OCI-LY3 (cell line): Measurements from ENCODE around the gene PLA2G2A.

Source experiments
- H2AFZ ChIP-seq: fragments of 200-600, 300-600 bp; shearing (Covaris generic); 2 replicates; pipeline ENCODE4 v1.6.0; 2014; ENCODE audit warnings: antibody characterized with exemption, low read depth, low read length
- H3K27ac ChIP-seq: fragments of 200-600, 300-600 bp; sonication (generic); 2 replicates; pipeline ENCODE4 v1.5.1; 2014; ENCODE audit warnings: mild to moderate bottlenecking, low read length, moderate library complexity, mixed read lengths
- H3K27me3 ChIP-seq: fragments of 200-600, 300-600 bp; sonication (generic); 2 replicates; pipeline ENCODE4 v1.6.1; 2014; ENCODE audit warnings: low read depth, low read length, mixed read lengths
- H3K36me3 ChIP-seq: fragments of 200-600, 300-600 bp; sonication (generic); replicated peaks from 2 replicates; pipeline ENCODE3; 2014; ENCODE audit warnings: low read depth, low read length, mixed read lengths
- H3K4me1 ChIP-seq: fragments of 300-600, 200-600 bp; sonication (generic); 2 replicates; pipeline ENCODE4 v1.6.1; 2014; ENCODE audit warnings: low read length, mixed read lengths
- H3K4me2 ChIP-seq: fragments of 200-600, 300-600 bp; sonication (generic); 2 replicates; pipeline ENCODE4 v1.6.1; 2014; ENCODE audit warnings: low read length, mixed read lengths
- H3K4me3 ChIP-seq: fragments of 300-600, 200-600 bp; sonication (generic); 2 replicates; pipeline ENCODE4 v1.5.1; 2014; ENCODE audit warnings: antibody characterized with exemption, mild to moderate bottlenecking, low read length, moderate library complexity
- H3K79me2 ChIP-seq: fragments of 300-600, 200-600 bp; shearing (Covaris generic); 2 replicates; pipeline ENCODE4 v1.6.1; 2014; ENCODE audit warnings: mild to moderate bottlenecking, low read length, mixed read lengths
- H3K9ac ChIP-seq: fragments of 300-600, 200-600 bp; shearing (Covaris generic); 2 replicates; pipeline ENCODE4 v1.6.0; 2014; ENCODE audit warnings: mild to moderate bottlenecking, low read length, moderate library complexity
- H3K9me3 ChIP-seq: fragments of 200-600, 300-600 bp; shearing (Covaris generic); 2 replicates; pipeline ENCODE4 v1.6.1; 2014; ENCODE audit warnings: low read length, mixed read lengths; ENCODE audit not compliant: insufficient read depth
- H4K20me1 ChIP-seq: fragments of 200-600, 300-600 bp; sonication (generic); 2 replicates; pipeline ENCODE4 v1.6.1; 2016; ENCODE audit warnings: low read length, mixed read lengths; ENCODE audit not compliant: insufficient read depth
- CTCF ChIP-seq: fragments of 200-600, 300-600 bp; sonication (generic); IDR thresholded peaks from 2 replicates; pipeline ENCODE4 v1.5.1; 2014; ENCODE audit warnings: antibody characterized with exemption, low read length, low read depth
- EZH2phosphoT487 ChIP-seq: fragments of 200-600 bp; shearing (Covaris generic); IDR thresholded peaks from 2 replicates; pipeline ENCODE4 v1.6.1; 2018; ENCODE audit warnings: antibody characterized with exemption, mixed run types, low read depth

The PLA2G2A gene

GRCh38 chr1:19981507-19982312 is 2.3 kb upstream of the PLA2G2A start:
- Histone ChIP-seq H3K4me1 (no peaks in the 10 kb centered on the region), H3K79me2 (no peaks in the 10 kb centered on the region), H2AFZ (no peak overlapping the region), H3K27me3 (no peaks in the 10 kb centered on the region), H3K9ac (no peak overlapping the region), H3K4me3 (no peak overlapping the region), H4K20me1 (no peaks in the 10 kb centered on the region), H3K27ac (no peak overlapping the region), H3K9me3 (no peaks in the 10 kb centered on the region), H3K4me2 (no peak overlapping the region), H3K36me3 (no peaks in the 10 kb centered on the region)
- TF ChIP-seq CTCF (no peak), EZH2phosphoT487 (no peak)

GRCh38 chr1:19981170-19981506 is 1.7 kb upstream of the PLA2G2A start:
- no peak overlapping the region for H3K4me2 ChIP-seq

GRCh38 chr1:19980314-19980713 is 896 bp upstream of the PLA2G2A start:
- no peaks in the 10 kb centered on the region for H3K9me3 ChIP-seq
- H3K4me1 ChIP-seq, result no peaks in the 10 kb centered on the region
- H3K27me3 ChIP-seq, result no peaks in the 10 kb centered on the region
- H3K4me2 ChIP-seq, result no peak overlapping the region
- no peaks in the 10 kb centered on the region for H3K79me2 ChIP-seq
- no peak overlapping the region for H3K27ac ChIP-seq
- no peak overlapping the region for H2AFZ ChIP-seq
- TF ChIP-seq EZH2phosphoT487 (no peak), CTCF (no peak)
- no peak overlapping the region for H3K4me3 ChIP-seq
- no peaks in the 10 kb centered on the region for H3K36me3 ChIP-seq
- no peak overlapping the region for H3K9ac ChIP-seq
- no peaks in the 10 kb centered on the region for H4K20me1 ChIP-seq

More at GRCh38 chr1:19981170-19981506, 1.7 kb upstream of the PLA2G2A start:
- TF ChIP-seq EZH2phosphoT487, result no peak
- TF ChIP-seq CTCF, result no peak
- Histone ChIP-seq H3K79me2 (no peaks in the 10 kb centered on the region), H2AFZ (no peak overlapping the region), H3K4me3 (no peak overlapping the region), H4K20me1 (no peaks in the 10 kb centered on the region), H3K9me3 (no peaks in the 10 kb centered on the region), H3K36me3 (no peaks in the 10 kb centered on the region), H3K27ac (no peak overlapping the region), H3K4me1 (no peaks in the 10 kb centered on the region), H3K27me3 (no peaks in the 10 kb centered on the region), H3K9ac (no peak overlapping the region)

- Histone ChIP-seq H3K4me1 (no peaks in the 10 kb centered on the region), H3K27ac (no peak overlapping the region), H3K27me3 (no peaks in the 10 kb centered on the region), H3K79me2 (no peaks in the 10 kb centered on the region), H3K4me3 (no peak overlapping the region), H3K9me3 (no peaks in the 10 kb centered on the region), H3K9ac (no peak overlapping the region), H3K4me2 (no peak overlapping the region), H4K20me1 (no peaks in the 10 kb centered on the region), H3K36me3 (no peaks in the 10 kb centered on the region), H2AFZ (no peak overlapping the region)
- TF ChIP-seq CTCF (no peak), EZH2phosphoT487 (no peak)
These were observed 1.3 kb downstream of the PLA2G2A start for GRCh38 chr1:19978143-19978542.
